ENCODE data around the gene SETD4. TPM values are rescaled to one million over a fixed set of nuclear protein-coding genes. Genes with fewer than 3 reads are reported as not detected.

Gene SETD4
- total and polyA plus RNA-seq, 2 of the 13 experiments (the other 11 are each of a cell fraction or from before 2014, with no cell fraction given), result 7.1 to 14.4 TPM

GRCh38 chr21:36030581-36031189, 29.6 kb downstream of the SETD4 start (continued):
- no peak for TF ChIP-seq CTCF (CRISPR knock-in tag; IDR thresholded peaks at IDR 0.05)
- TF ChIP-seq ZNF20 (CRISPR knock-in tag; IDR thresholded peaks at IDR 0.05), result no peak
- no peak for TF ChIP-seq SNAPC5 (CRISPR knock-in tag; IDR thresholded peaks at IDR 0.05; ENCODE audit: borderline replicate concordance)
- no peak for TF ChIP-seq MXD1 (CRISPR knock-in tag; IDR thresholded peaks at IDR 0.05)
- TF ChIP-seq THYN1 (CRISPR knock-in tag; IDR thresholded peaks at IDR 0.05; ENCODE audit: borderline replicate concordance, low read depth), result no peak
- TF ChIP-seq REST (IDR thresholded peaks at IDR 0.05; ENCODE audit: borderline replicate concordance in 1 of 2, low read depth in 1 of 2, low read length in 2 of 2), result no peak

All from HepG2 (cell line).